ENCODE results near the gene RBM27. TPM values are rescaled to one million over a fixed set of nuclear protein-coding genes. Genes with fewer than 3 reads are reported as not detected.

Gene RBM27
- total RNA-seq, 2 experiments from 2014 or later = 19.4 to 26.4 TPM

DNA sequence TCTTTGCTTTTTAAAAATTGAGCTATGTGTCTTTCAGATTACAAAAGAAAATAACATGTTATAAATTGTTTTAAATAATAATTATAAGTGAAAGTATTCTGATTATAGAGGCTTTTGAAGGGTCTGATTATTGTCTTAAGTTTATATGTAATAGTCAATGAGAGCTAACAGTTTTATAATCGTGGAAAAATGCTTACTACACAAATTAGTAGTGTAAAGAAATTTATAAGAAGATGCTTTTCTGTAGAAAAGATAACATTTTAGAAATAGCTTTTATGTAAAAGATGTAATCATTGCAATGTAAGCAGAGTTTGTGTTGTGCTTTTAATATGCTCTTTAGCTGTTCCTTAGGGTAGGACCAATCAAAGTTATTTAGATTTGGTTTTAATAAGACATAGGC, 18.6 kb downstream of the RBM27 start:
- no peak overlapping the region for H3K27ac ChIP-seq (ENCODE audit: low read depth, low read length, poor library complexity, severe bottlenecking)
- CTCF ChIA-PET (ENCODE audit: unreplicated experiment) = no interaction called here

DNA sequence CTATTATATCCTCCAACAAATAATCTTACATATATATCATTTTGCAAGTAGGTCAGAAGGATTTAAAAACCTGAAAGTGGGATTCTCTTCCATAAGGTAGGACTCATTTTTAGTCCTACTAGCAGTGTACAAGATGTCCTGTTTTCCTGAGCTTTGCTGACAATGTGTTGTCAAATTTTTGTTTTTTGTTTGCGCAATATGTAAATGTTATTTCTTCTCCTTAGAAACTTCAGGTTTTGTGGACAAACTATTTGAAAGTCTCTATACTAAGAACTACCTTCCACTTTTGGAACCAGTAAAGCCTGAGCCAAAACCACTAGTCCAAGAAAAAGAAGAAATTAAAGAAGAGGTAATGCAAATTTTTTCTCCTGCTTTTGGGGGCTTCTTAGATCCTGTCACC, 19.8 kb downstream of the RBM27 start:
- DNase-seq (ENCODE audit: low spot score) = no peak
- Histone ChIP-seq H3K79me2 (ENCODE audit: insufficient read depth, low read depth, low read length) (peaks cover 42% of the 10 kb centered on the region), H3K27ac (ENCODE audit: low read depth, low read length, poor library complexity, severe bottlenecking) (no peak overlapping the region), H3K4me2 (ENCODE audit: low read length) (no peak overlapping the region), H3K36me3 (ENCODE audit: insufficient read depth, low read length) (peaks cover 73% of the 10 kb centered on the region), H3K4me3 (ENCODE audit: low read depth, low read length, poor library complexity, severe bottlenecking) (no peak overlapping the region), H3K9me3 (ENCODE audit: low read length) (no peaks in the 10 kb centered on the region), H3K4me1 (ENCODE audit: insufficient read depth, low read length, poor library complexity, severe bottlenecking) (no peaks in the 10 kb centered on the region), H4K20me1 (ENCODE audit: insufficient read depth, low read length) (peaks cover 4% of the 10 kb centered on the region), H3K9me2 (ENCODE audit: insufficient read depth, low read length) (no peaks in the 10 kb centered on the region), H2AFZ (ENCODE audit: low read length) (no peak overlapping the region)
- BruUV-seq (replicated peaks) = no TSS peak
- ChIA-PET CTCF (ENCODE audit: unreplicated experiment) (no interaction called here), POLR2A (no interaction called here)
- intact Hi-C loops (cut with micrococcal nuclease; ENCODE audit: unreplicated experiment) = no loop called here
- no peak for TF ChIP-seq EZH2phosphoT487 (IDR thresholded peaks at IDR 0.05; ENCODE audit: borderline replicate concordance, low read depth, low read length)
- TF ChIP-seq, protein P1, sequence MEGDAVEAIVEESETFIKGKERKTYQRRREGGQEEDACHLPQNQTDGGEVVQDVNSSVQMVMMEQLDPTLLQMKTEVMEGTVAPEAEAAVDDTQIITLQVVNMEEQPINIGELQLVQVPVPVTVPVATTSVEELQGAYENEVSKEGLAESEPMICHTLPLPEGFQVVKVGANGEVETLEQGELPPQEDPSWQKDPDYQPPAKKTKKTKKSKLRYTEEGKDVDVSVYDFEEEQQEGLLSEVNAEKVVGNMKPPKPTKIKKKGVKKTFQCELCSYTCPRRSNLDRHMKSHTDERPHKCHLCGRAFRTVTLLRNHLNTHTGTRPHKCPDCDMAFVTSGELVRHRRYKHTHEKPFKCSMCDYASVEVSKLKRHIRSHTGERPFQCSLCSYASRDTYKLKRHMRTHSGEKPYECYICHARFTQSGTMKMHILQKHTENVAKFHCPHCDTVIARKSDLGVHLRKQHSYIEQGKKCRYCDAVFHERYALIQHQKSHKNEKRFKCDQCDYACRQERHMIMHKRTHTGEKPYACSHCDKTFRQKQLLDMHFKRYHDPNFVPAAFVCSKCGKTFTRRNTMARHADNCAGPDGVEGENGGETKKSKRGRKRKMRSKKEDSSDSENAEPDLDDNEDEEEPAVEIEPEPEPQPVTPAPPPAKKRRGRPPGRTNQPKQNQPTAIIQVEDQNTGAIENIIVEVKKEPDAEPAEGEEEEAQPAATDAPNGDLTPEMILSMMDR (conservative IDR thresholded peaks at IDR 0.05; ENCODE audit: low read length) = no peak

More for the DNA sequence above, 18.6 kb downstream of the RBM27 start:
- H2AFZ ChIP-seq (ENCODE audit: low read length) = no peak overlapping the region
- H3K36me3 ChIP-seq (ENCODE audit: insufficient read depth, low read length) = peaks cover 69% of the 10 kb centered on the region
- H3K9me2 ChIP-seq (ENCODE audit: insufficient read depth, low read length) = no peaks in the 10 kb centered on the region
- H3K4me1 ChIP-seq (ENCODE audit: insufficient read depth, low read length, poor library complexity, severe bottlenecking) = no peaks in the 10 kb centered on the region
- intact Hi-C loops (cut with micrococcal nuclease; ENCODE audit: unreplicated experiment) = no loop called here
- H3K4me3 ChIP-seq (ENCODE audit: low read depth, low read length, poor library complexity, severe bottlenecking) = no peak overlapping the region
- H3K79me2 ChIP-seq (ENCODE audit: insufficient read depth, low read depth, low read length) = peaks cover 42% of the 10 kb centered on the region
- no peak overlapping the region for H3K4me2 ChIP-seq (ENCODE audit: low read length)
- POLR2A ChIA-PET = interaction anchor here (0.7 to 1.6 kb wide), 4 partner anchors 8 to 493 kb away, joined by 3 to 13 read pairs (median 5); no protein-coding TSS in a partner anchor
- no peak for TF ChIP-seq EZH2phosphoT487 (IDR thresholded peaks at IDR 0.05; ENCODE audit: borderline replicate concordance, low read depth, low read length)
- TF ChIP-seq, protein P1 (conservative IDR thresholded peaks at IDR 0.05; ENCODE audit: low read length) = no peak
- no peak for DNase-seq (ENCODE audit: low spot score)
- no peaks in the 10 kb centered on the region for H3K9me3 ChIP-seq (ENCODE audit: low read length)
- no TSS peak for BruUV-seq (replicated peaks)
- peaks cover 4% of the 10 kb centered on the region for H4K20me1 ChIP-seq (ENCODE audit: insufficient read depth, low read length)

DNA sequence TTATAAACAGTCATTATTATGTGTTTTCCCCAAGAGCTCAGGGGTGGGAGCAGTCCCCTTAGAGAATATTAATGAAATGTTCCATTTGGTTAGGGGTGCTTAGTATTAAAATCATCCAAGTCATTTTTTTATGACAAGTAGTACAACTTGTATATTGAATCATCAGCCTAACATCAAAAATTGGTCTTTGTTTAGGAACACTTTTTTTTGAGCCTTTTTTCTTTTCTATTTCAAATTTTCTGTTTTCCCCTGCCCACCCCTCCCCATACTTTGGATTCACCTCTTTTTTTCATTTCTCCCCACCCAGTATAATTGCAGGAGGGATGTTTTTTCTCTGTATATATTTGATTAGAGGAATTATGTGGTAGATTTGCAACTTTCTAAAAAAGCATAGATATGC, 25.8 kb downstream of the RBM27 start:
- Histone ChIP-seq H3K4me2 (ENCODE audit: low read length) (no peak overlapping the region), H3K9me3 (ENCODE audit: low read length) (no peaks in the 10 kb centered on the region), H3K4me3 (ENCODE audit: low read depth, low read length, poor library complexity, severe bottlenecking) (no peak overlapping the region), H4K20me1 (ENCODE audit: insufficient read depth, low read length) (no peaks in the 10 kb centered on the region), H3K36me3 (ENCODE audit: insufficient read depth, low read length) (peaks cover 90% of the 10 kb centered on the region), H3K79me2 (ENCODE audit: insufficient read depth, low read depth, low read length) (peaks cover 19% of the 10 kb centered on the region; the same call in 1 of the 2 replicates), H2AFZ (ENCODE audit: low read length) (no peak overlapping the region), H3K4me1 (ENCODE audit: insufficient read depth, low read length, poor library complexity, severe bottlenecking) (no peaks in the 10 kb centered on the region), H3K27ac (ENCODE audit: low read depth, low read length, poor library complexity, severe bottlenecking) (no peak overlapping the region), H3K9me2 (ENCODE audit: insufficient read depth, low read length) (no peaks in the 10 kb centered on the region)
- ChIA-PET POLR2A (interaction anchor here (0.5 to 2.1 kb wide), 6 partner anchors 7 to 163 kb away, joined by 3 to 6 read pairs (median 3); partner anchors contain the start of gene RBM27), CTCF (ENCODE audit: unreplicated experiment) (no interaction called here)
- no peak for DNase-seq (ENCODE audit: low spot score)
- intact Hi-C loops (cut with micrococcal nuclease; ENCODE audit: unreplicated experiment) = no loop called here
- no TSS peak for BruUV-seq (replicated peaks)
- no peak for TF ChIP-seq EZH2phosphoT487 (IDR thresholded peaks at IDR 0.05; ENCODE audit: borderline replicate concordance, low read depth, low read length)
- TF ChIP-seq, protein P1 (conservative IDR thresholded peaks at IDR 0.05; ENCODE audit: low read length) = no peak
